KMS-11 (cell line): ENCODE measurements around the gene SLC25A21.

ENCODE experiments used
- H2AFZ ChIP-seq: fragments of 200-600 bp; sonication (generic); 2 replicates; pipeline ENCODE4 v1.6.1; 2016; ENCODE audit warnings: antibody characterized with exemption, mixed run types, low read depth
- H3K27ac ChIP-seq: fragments of 200-600 bp; sonication (generic); 2 replicates; pipeline ENCODE4 v1.6.1; 2016; ENCODE audit warnings: mild to moderate bottlenecking, mixed run types
- H3K27me3 ChIP-seq: fragments of 200-600 bp; sonication (generic); 2 replicates; pipeline ENCODE4 v1.6.1; 2017; ENCODE audit warnings: mild to moderate bottlenecking, low read depth, mixed run types, moderate library complexity; ENCODE audit not compliant: insufficient read depth
- H3K36me3 ChIP-seq: fragments of 200-600 bp; sonication (generic); 2 replicates; pipeline ENCODE4 v1.6.1; 2017; ENCODE audit warnings: mild to moderate bottlenecking, mixed run types; ENCODE audit not compliant: insufficient read depth
- H3K4me1 ChIP-seq: fragments of 200-600 bp; sonication (generic); 2 replicates; pipeline ENCODE4 v1.6.1; 2016; ENCODE audit warnings: mild to moderate bottlenecking, low read depth, mixed run types; ENCODE audit not compliant: poor library complexity, severe bottlenecking
- H3K4me2 ChIP-seq: fragments of 200-600 bp; sonication (generic); 2 replicates; pipeline ENCODE4 v1.7.0; 2016; ENCODE audit warnings: mild to moderate bottlenecking, mixed run types
- H3K4me3 ChIP-seq: fragments of 200-600 bp; sonication (generic); IDR thresholded peaks from 2 replicates; pipeline ENCODE4 v1.6.1; 2017; ENCODE audit warnings: low read depth, low read length, mixed read lengths; ENCODE audit not compliant: insufficient read depth
- H3K79me2 ChIP-seq: fragments of 200-600 bp; sonication (generic); 2 replicates; pipeline ENCODE4 v1.6.1; 2016; ENCODE audit warnings: low read depth, mixed run types; ENCODE audit not compliant: insufficient read depth
- H3K9ac ChIP-seq: fragments of 200-600 bp; sonication (generic); 2 replicates; pipeline ENCODE4 v1.6.1; 2016; ENCODE audit warnings: mild to moderate bottlenecking, mixed run types
- H4K20me1 ChIP-seq: fragments of 200-600 bp; sonication (generic); 2 replicates; pipeline ENCODE4 v1.6.1; 2016; ENCODE audit warnings: mild to moderate bottlenecking, mixed run types; ENCODE audit not compliant: insufficient read depth
- CTCF ChIP-seq: fragments of 200-600 bp; sonication (generic); conservative IDR thresholded peaks from 2 replicates; pipeline ENCODE4 v1.6.1; 2017; ENCODE audit warnings: low read depth, mild to moderate bottlenecking, antibody characterized with exemption, low read length, moderate library complexity, mixed read lengths

SLC25A21 gene

GRCh38 chr14:36928432-36928831 is 244.0 kb downstream of the SLC25A21 start:
- H3K9ac ChIP-seq: no peak overlapping the region
- H3K4me1 ChIP-seq: no peaks in the 10 kb centered on the region
- no peak for TF ChIP-seq CTCF
- H3K4me2 ChIP-seq: no peak overlapping the region
- no peaks in the 10 kb centered on the region for H4K20me1 ChIP-seq
- no peaks in the 10 kb centered on the region for H3K79me2 ChIP-seq
- H2AFZ ChIP-seq: no peak overlapping the region
- no peak overlapping the region for H3K27ac ChIP-seq
- no peak overlapping the region for H3K4me3 ChIP-seq
- no peaks in the 10 kb centered on the region for H3K36me3 ChIP-seq
- H3K27me3 ChIP-seq: no peaks in the 10 kb centered on the region

GRCh38 chr14:36925094-36925493 is 247.3 kb downstream of the SLC25A21 start:
- Histone ChIP-seq H3K4me3 (no peak overlapping the region), H2AFZ (no peak overlapping the region), H3K79me2 (no peaks in the 10 kb centered on the region), H3K27me3 (no peaks in the 10 kb centered on the region), H3K4me1 (no peaks in the 10 kb centered on the region), H3K27ac (no peak overlapping the region), H3K36me3 (no peaks in the 10 kb centered on the region), H3K9ac (no peak overlapping the region), H4K20me1 (no peaks in the 10 kb centered on the region), H3K4me2 (no peak overlapping the region)
- TF ChIP-seq CTCF: no peak

- Histone ChIP-seq H3K27ac (no peak overlapping the region), H3K79me2 (no peaks in the 10 kb centered on the region), H3K36me3 (no peaks in the 10 kb centered on the region), H2AFZ (no peak overlapping the region), H3K27me3 (no peaks in the 10 kb centered on the region), H3K4me3 (no peak overlapping the region), H4K20me1 (no peaks in the 10 kb centered on the region), H3K4me1 (no peaks in the 10 kb centered on the region), H3K9ac (no peak overlapping the region), H3K4me2 (no peak overlapping the region)
- TF ChIP-seq CTCF: no peak
Observed at GRCh38 chr14:36916668-36917067, 255.7 kb downstream of the SLC25A21 start.

GRCh38 chr14:36915081-36915480 is 257.3 kb downstream of the SLC25A21 start:
- no peak overlapping the region for H3K4me3 ChIP-seq
- no peaks in the 10 kb centered on the region for H4K20me1 ChIP-seq
- H3K36me3 ChIP-seq: no peaks in the 10 kb centered on the region
- H3K27me3 ChIP-seq: no peaks in the 10 kb centered on the region
- no peak overlapping the region for H3K9ac ChIP-seq
- no peak overlapping the region for H2AFZ ChIP-seq
- no peak overlapping the region for H3K4me2 ChIP-seq
- H3K27ac ChIP-seq: no peak overlapping the region
- TF ChIP-seq CTCF: no peak
- H3K4me1 ChIP-seq: no peaks in the 10 kb centered on the region
- H3K79me2 ChIP-seq: no peaks in the 10 kb centered on the region
